Activated CD8-positive, alpha-beta T cell treated with anti-CD3 and anti-CD28 coated beads, Interleukin-2, amount 10 ng/mL, durations not matched to agents 7 days and 5 days (primary cell): ENCODE data around the gene BDH2. TPM values are rescaled to one million over a fixed set of nuclear protein-coding genes. Genes with fewer than 3 reads are reported as not detected.

Experiments used
- ATAC-seq: fragments of 150-1000 bp; cut with Tn5 transposase; one replicate; pipeline ENCODE4 v1.10.0; 2021; ENCODE audit warnings: moderate library complexity
- CTCF ChIA-PET: fragments of 350-600 bp; sonication (Branson Sonifier 250); formaldehyde crosslinking; loops from one replicate; lab custom pipeline; 2021; ENCODE audit warnings: antibody characterized with exemption; lab: Charles Lee
- POLR2A ChIA-PET: fragments of 350-600 bp; sonication (Branson Sonifier 250); formaldehyde crosslinking; loops from one replicate; lab custom pipeline; 2021; ENCODE audit warnings: antibody characterized with exemption; lab: Charles Lee
- DNase-seq: peaks from one replicate; pipeline ENCODE4 v3.0.0-alpha.2; 2020
- H3K27ac Mint-ChIP-seq: one replicate; pipeline ENCODE4 v1.8.0; 2021; ENCODE audit warnings: mild to moderate bottlenecking, mixed read lengths
- H3K27me3 Mint-ChIP-seq: one replicate; pipeline ENCODE4 v1.8.0; 2021; ENCODE audit warnings: low read depth, mixed read lengths
- H3K36me3 Mint-ChIP-seq: one replicate; pipeline ENCODE4 v1.8.0; 2021; ENCODE audit warnings: low read depth, mixed read lengths
- H3K4me1 Mint-ChIP-seq: one replicate; pipeline ENCODE4 v1.8.0; 2021; ENCODE audit warnings: low read depth, mixed read lengths
- H3K4me3 Mint-ChIP-seq: one replicate; pipeline ENCODE4 v1.8.0; 2021; ENCODE audit warnings: mild to moderate bottlenecking, mixed read lengths
- H3K9me3 Mint-ChIP-seq: one replicate; pipeline ENCODE4 v1.8.0; 2022; ENCODE audit warnings: mixed read lengths; ENCODE audit not compliant: insufficient read depth
- total RNA-seq, 2 experiments: library from RNA; stranded (reverse); gene quantifications; one replicate each; pipeline ENCODE4 v1.2.3, GENCODE V29; 2021

BDH2 gene
- total RNA-seq, 2 experiments from 2014 or later, result 19.5 to 22.7 TPM

GRCh38 chr4:103052779-103053178 is 46.9 kb downstream of the BDH2 start:
- POLR2A ChIA-PET, result no interaction called here
- H3K4me3 Mint-ChIP-seq, result no peak overlapping the region
- H3K27me3 Mint-ChIP-seq, result no peaks in the 10 kb centered on the region
- H3K9me3 Mint-ChIP-seq, result no peaks in the 10 kb centered on the region
- DNase-seq (no peak), ATAC-seq (no peak)
- no peak overlapping the region for H3K27ac Mint-ChIP-seq
- CTCF ChIA-PET, result interaction anchor here (0.6 to 1.5 kb wide), 6 partner anchors 10 to 115 kb away, joined by 3 to 6 read pairs (median 3); partner anchors contain the start of genes BDH2 and SLC9B2
- H3K4me1 Mint-ChIP-seq, result no peaks in the 10 kb centered on the region
- peaks cover 30% of the 10 kb centered on the region for H3K36me3 Mint-ChIP-seq

GRCh38 chr4:103052145-103052544 is 47.5 kb downstream of the BDH2 start:
- DNase-seq, result no peak
- POLR2A ChIA-PET, result no interaction called here
- H3K9me3 Mint-ChIP-seq, result no peaks in the 10 kb centered on the region
- CTCF ChIA-PET, result interaction anchor here (0.6 to 1.5 kb wide), 7 partner anchors 9 to 116 kb away, joined by 3 to 6 read pairs (median 3); partner anchors contain the start of genes BDH2 and SLC9B2
- no peak for ATAC-seq
- H3K4me3 Mint-ChIP-seq, result no peak overlapping the region
- H3K36me3 Mint-ChIP-seq, result peaks cover 35% of the 10 kb centered on the region
- H3K27ac Mint-ChIP-seq, result no peak overlapping the region
- no peaks in the 10 kb centered on the region for H3K4me1 Mint-ChIP-seq
- no peaks in the 10 kb centered on the region for H3K27me3 Mint-ChIP-seq

GRCh38 chr4:103050736-103051436 is 48.7 kb downstream of the BDH2 start:
- no peak overlapping the region for H3K4me3 Mint-ChIP-seq
- peak overlapping the region; percentile 3 for H3K27ac Mint-ChIP-seq
- H3K4me1 Mint-ChIP-seq, result peaks cover 2% of the 10 kb centered on the region
- ChIA-PET CTCF (interaction anchor here (0.9 to 1.3 kb wide), 3 partner anchors 12 to 44 kb away, joined by 3 to 4 read pairs (median 3); no protein-coding TSS in a partner anchor), POLR2A (no interaction called here)
- no peaks in the 10 kb centered on the region for H3K27me3 Mint-ChIP-seq
- H3K9me3 Mint-ChIP-seq, result no peaks in the 10 kb centered on the region
- peaks cover 38% of the 10 kb centered on the region for H3K36me3 Mint-ChIP-seq
- DNase-seq, result no peak
- ATAC-seq, result no peak

GRCh38 chr4:103046416-103047290 is 53.0 kb downstream of the BDH2 start:
- H3K4me1 Mint-ChIP-seq, result peaks cover 2% of the 10 kb centered on the region
- ATAC-seq (peak; percentile 95), DNase-seq (peak; percentile 47)
- peaks cover 39% of the 10 kb centered on the region for H3K36me3 Mint-ChIP-seq
- CTCF ChIA-PET, result interaction anchor here (0.5 to 5.5 kb wide), 18 partner anchors 8 to 173 kb away, joined by 3 to 67 read pairs (median 4); partner anchors contain the start of genes BDH2 and SLC9B2
- POLR2A ChIA-PET, result no interaction called here
- no peaks in the 10 kb centered on the region for H3K9me3 Mint-ChIP-seq
- H3K27me3 Mint-ChIP-seq, result no peaks in the 10 kb centered on the region
- H3K4me3 Mint-ChIP-seq, result no peak overlapping the region
- H3K27ac Mint-ChIP-seq, result no peak overlapping the region

GRCh38 chr4:103044183-103044582 is 55.5 kb downstream of the BDH2 start:
- Mint-ChIP-seq H3K36me3 (peaks cover 37% of the 10 kb centered on the region), H3K27me3 (no peaks in the 10 kb centered on the region), H3K9me3 (no peaks in the 10 kb centered on the region), H3K4me1 (peaks cover 2% of the 10 kb centered on the region), H3K27ac (no peak overlapping the region), H3K4me3 (no peak overlapping the region)
- ATAC-seq (no peak), DNase-seq (no peak)
- CTCF ChIA-PET, result interaction anchor here (0.9 to 5.5 kb wide), 4 partner anchors 12 to 56 kb away, joined by 3 to 67 read pairs (median 29); partner anchors contain the start of genes BDH2 and SLC9B2
- POLR2A ChIA-PET, result no interaction called here

- no peak for ATAC-seq
- H3K4me3 Mint-ChIP-seq, result no peak overlapping the region
- peaks cover 18% of the 10 kb centered on the region for H3K4me1 Mint-ChIP-seq
- H3K27ac Mint-ChIP-seq, result no peak overlapping the region
- no peaks in the 10 kb centered on the region for H3K9me3 Mint-ChIP-seq
- DNase-seq, result no peak
- peaks cover 20% of the 10 kb centered on the region for H3K36me3 Mint-ChIP-seq
- POLR2A ChIA-PET, result no interaction called here
- H3K27me3 Mint-ChIP-seq, result no peaks in the 10 kb centered on the region
- CTCF ChIA-PET, result interaction anchor here (2.2 kb wide), 1 partner anchor 10 kb away, joined by 13 read pairs; no protein-coding TSS in a partner anchor
Observed at GRCh38 chr4:103036169-103036568, 63.5 kb downstream of the BDH2 start.

- no peaks in the 10 kb centered on the region for H3K9me3 Mint-ChIP-seq
- H3K4me1 Mint-ChIP-seq, result peaks cover 18% of the 10 kb centered on the region
- H3K27ac Mint-ChIP-seq, result peak overlapping the region; percentile 18
- DNase-seq, result peak; percentile 43
- peak; percentile 85 for ATAC-seq
- no peak overlapping the region for H3K4me3 Mint-ChIP-seq
- H3K27me3 Mint-ChIP-seq, result no peaks in the 10 kb centered on the region
- POLR2A ChIA-PET, result interaction anchor here (0.7 kb wide), 1 partner anchor 9 kb away, joined by 3 read pairs; no protein-coding TSS in a partner anchor
- peaks cover 28% of the 10 kb centered on the region for H3K36me3 Mint-ChIP-seq
- CTCF ChIA-PET, result interaction anchor here (0.6 to 1.7 kb wide), 15 partner anchors 9 to 412 kb away, joined by 3 to 11 read pairs (median 4); partner anchors contain the start of genes BDH2 and SLC9B1
Observed at GRCh38 chr4:103032574-103032973, 67.1 kb downstream of the BDH2 start.

GRCh38 chr4:103030791-103031190 is 68.8 kb downstream of the BDH2 start:
- Mint-ChIP-seq H3K36me3 (peaks cover 24% of the 10 kb centered on the region), H3K4me1 (peaks cover 18% of the 10 kb centered on the region), H3K9me3 (no peaks in the 10 kb centered on the region), H3K4me3 (no peak overlapping the region), H3K27ac (no peak overlapping the region), H3K27me3 (no peaks in the 10 kb centered on the region)
- ChIA-PET CTCF (interaction anchor here (1.1 kb wide), 1 partner anchor 11 kb away, joined by 4 read pairs; no protein-coding TSS in a partner anchor), POLR2A (no interaction called here)
- ATAC-seq (no peak), DNase-seq (no peak)

GRCh38 chr4:103029300-103029699 is 70.3 kb downstream of the BDH2 start:
- H3K27ac Mint-ChIP-seq, result no peak overlapping the region
- no peak overlapping the region for H3K4me3 Mint-ChIP-seq
- H3K9me3 Mint-ChIP-seq, result no peaks in the 10 kb centered on the region
- no peak for DNase-seq
- CTCF ChIA-PET, result interaction anchor here (0.8 to 1.1 kb wide), 4 partner anchors 16 to 63 kb away, joined by 3 to 5 read pairs (median 4); no protein-coding TSS in a partner anchor
- peaks cover 19% of the 10 kb centered on the region for H3K36me3 Mint-ChIP-seq
- ATAC-seq, result no peak
- POLR2A ChIA-PET, result interaction anchor here (0.6 to 0.9 kb wide), 3 partner anchors 9 to 204 kb away, joined by 3 to 4 read pairs (median 3); partner anchors contain the start of genes SLC9B1 and UBE2D3
- no peaks in the 10 kb centered on the region for H3K27me3 Mint-ChIP-seq
- H3K4me1 Mint-ChIP-seq, result peaks cover 18% of the 10 kb centered on the region
